ENCODE measurements around the gene DIDO1.
A peak's percentile ranks its signal among the peaks of the same experiment; 100 is the strongest.
"Not testable (repeated sequence)": the region's sequence is repeated elsewhere in the genome, so short reads cannot be mapped to it uniquely, and the experiment has no call there.

DIDO1 gene

DNA sequence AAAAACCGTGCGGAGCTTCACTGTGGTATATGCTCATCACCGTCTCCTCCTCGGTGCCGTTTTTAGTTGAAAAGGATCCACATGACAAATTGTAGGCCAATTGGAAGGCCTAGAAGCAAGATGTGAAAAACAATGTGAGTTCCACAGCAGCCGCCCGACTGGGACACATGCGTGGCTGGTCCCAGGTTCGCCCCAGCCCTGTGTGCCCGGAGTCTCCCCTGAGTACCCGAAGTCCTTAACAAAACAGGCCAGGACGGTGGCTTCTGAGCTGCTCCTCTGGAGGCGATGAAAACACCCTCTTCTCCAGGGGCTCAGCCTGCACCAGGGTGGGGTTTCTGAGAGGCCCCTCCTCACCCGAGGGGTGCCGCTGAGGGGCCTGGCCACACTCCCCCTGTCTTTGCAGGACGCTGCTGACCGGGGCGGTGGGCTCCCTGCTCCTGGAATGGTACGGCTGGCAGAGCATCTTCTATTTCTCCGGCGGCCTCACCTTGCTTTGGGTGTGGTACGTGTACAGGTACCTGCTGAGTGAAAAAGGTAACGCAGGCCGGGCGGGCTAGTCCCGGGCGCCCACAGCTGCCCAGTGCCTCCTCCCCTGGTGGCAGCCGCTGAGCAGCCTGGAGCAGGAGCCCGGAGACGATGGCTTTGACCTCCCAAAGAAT lies 36.0 kb upstream of the DIDO1 start:
- DNase-seq: no peak

DNA sequence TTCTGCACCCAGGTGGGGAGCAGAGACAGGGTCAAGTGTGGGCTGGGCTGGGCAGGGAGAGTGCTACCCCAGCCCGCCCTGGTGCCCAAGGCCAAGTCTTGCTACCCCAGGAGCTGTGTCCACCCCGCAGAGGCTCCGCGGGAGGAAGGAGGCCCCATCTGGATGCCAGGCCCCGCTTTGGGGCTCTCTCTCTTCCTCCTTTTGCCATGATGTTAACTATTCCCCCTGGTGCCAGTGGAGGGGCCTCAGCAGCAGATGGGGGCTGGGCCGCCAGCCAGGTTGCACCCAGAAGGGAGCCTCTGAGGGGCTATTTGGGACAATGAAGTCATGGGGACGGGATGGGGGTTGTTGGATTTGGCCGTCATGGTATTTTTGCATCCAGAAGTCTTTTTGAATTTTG lies 35.5 kb upstream of the DIDO1 start:
- DNase-seq: no peak

DNA sequence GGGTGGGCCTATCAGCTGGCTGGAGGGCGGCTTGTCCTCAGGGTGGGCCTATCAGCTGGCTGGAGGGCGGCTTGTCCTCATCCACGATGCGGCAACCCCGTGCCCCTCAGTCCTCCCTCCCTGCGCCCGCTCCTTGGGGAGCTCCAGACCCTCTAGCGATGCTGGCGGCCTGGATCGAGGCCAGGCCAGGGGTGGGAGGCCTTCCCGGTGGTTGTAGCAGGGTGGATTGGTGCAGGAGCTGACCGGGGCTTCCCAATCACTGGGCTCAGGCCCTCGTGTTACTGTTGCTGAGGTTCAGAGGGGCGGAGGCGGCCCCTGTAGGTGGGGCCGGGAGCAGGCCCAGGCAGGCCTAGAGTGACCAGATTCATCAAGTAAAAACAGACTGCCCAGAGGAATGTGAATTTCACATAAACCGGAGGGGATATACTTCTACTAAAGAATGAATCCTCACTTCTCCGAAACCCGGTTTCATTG lies 35.0 kb upstream of the DIDO1 start:
- DNase-seq: no peak

DNA sequence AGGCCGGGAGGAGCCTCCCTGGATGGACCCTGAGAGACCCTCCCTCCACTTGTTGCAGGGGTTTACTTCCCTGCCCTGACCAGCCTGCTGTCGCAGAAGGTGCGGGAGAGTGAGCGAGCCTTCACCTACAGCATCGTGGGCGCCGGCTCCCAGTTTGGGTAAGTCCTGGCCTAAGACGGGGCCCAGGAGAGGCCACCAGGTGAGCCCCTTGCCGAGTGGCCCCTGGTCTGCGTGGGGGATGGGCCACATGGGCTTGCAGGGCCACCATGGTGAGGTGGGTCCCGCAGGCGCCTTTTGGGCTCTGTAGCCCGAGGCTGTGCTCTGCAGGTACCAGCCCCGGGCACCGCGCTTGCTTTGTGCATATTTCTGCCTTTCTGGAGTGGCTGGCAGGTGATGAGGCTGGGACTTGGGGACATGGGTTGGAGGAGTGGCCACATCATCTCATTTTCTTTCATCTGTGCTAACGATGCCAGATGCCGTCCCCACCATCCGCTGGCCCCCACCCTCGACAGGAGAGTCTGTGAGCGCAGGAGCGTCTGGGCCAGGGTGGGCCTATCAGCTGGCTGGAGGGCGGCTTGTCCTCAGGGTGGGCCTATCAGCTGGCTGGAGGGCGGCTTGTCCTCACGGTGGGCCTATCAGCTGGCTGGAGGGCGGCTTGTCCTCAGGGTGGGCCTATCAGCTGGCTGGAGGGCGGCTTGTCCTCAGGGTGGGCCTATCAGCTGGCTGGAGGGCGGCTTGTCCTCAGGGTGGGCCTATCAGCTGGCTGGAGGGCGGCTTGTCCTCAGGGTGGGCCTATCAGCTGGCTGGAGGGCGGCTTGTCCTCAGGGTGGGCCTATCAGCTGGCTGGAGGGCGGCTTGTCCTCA lies 34.4 kb upstream of the DIDO1 start:
- DNase-seq: not testable (repeated sequence)

DNA sequence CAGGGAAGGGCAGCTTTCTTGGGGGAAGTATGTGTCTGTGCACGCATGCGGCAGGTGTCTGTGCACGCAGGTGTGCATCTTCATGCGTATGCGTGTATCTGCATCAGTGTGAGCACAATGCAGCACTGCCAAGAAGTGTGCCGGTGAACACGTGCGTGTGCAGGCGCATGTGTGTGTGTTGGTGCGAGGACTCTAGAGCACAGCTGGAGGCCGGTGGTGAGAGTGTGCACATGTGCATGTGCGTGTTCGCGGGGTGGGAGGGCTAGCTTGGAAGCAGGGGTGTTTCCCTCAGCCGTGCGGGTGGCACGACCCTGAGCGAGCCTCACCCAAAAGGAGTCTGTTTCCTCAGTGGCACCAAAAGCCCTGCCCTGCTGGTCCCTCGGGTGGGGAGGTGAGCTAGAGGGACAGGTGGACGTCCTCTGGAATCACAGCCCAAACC lies 33.7 kb upstream of the DIDO1 start:
- no peak for DNase-seq

DNA sequence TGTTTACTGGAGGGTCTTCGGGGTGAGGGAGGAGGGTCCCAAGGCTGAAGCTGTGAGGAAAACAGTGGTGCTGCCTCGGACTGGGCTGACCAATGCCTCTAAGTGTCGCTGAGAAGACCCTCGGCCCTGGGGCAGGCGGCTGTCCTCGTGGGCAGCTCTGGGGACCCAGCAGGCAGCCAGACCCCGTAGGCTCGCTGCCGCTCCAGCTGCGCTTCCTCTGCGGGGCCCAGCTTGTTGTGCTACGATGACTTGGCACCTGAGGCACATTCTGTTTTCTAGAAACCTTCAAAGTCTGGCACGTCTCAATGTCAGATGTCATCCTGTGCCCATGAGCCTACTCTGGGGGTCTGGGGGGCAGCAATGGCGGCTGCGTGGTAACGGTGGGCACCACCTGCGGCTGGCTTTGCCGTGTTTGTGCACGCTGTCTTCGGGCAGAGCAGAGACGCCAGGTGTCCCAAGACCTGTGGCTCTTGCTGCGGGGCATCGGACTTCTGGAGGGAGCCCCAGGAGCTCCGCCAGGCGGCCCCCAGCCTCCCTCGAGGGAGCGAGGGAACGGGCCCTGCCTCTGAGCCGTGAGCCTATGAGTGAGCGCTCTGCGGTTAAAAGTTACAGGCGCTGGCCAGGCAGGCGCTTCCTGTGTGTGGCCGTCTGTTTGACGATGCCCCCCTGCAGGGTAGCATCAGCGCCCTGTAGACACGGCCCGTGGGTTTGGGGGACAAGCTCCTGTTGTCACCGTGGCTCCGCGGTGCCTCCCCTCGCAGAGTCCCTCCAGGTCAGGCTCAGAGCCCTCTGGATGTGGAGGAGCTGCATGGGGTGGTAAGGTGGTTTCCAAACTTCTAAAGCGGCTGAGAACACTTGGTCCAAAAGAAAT lies 33.0 kb upstream of the DIDO1 start:
- DNase-seq: no peak

DNA sequence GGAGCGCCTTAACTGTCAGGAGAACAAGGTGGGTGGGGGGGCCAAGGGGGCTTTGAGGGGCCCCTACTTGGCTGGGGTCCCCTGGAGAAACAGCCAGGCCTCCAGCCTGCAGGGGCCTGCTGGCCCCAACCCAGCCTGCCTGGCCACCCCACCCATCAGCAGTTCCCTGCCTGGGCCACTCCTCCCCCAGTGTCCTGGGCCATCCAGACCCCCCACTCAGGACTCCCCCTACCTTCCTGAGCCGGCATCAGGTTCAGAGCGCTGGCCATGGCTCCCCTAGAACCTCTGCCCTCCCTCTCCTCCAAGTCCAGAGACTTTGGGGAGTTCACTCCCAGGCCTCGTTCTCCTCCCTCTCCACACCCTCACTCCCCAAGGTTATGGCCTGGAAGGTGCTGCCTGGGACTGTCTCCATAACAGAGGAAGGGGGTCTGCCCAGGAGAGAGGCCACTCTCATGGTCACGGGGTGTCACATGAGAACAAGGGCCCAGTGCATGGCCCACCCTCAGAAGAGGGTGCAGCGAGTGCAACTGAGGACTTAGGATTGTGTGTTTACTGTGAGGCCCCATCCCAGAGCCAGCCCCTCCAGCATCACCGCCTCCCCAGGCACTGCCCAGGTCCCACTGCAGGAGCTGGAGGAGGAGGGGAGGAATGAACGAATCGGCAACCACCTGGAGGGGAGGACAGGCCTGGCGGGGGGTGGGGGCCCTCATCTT lies 32.2 kb upstream of the DIDO1 start:
- DNase-seq: no peak

DNA sequence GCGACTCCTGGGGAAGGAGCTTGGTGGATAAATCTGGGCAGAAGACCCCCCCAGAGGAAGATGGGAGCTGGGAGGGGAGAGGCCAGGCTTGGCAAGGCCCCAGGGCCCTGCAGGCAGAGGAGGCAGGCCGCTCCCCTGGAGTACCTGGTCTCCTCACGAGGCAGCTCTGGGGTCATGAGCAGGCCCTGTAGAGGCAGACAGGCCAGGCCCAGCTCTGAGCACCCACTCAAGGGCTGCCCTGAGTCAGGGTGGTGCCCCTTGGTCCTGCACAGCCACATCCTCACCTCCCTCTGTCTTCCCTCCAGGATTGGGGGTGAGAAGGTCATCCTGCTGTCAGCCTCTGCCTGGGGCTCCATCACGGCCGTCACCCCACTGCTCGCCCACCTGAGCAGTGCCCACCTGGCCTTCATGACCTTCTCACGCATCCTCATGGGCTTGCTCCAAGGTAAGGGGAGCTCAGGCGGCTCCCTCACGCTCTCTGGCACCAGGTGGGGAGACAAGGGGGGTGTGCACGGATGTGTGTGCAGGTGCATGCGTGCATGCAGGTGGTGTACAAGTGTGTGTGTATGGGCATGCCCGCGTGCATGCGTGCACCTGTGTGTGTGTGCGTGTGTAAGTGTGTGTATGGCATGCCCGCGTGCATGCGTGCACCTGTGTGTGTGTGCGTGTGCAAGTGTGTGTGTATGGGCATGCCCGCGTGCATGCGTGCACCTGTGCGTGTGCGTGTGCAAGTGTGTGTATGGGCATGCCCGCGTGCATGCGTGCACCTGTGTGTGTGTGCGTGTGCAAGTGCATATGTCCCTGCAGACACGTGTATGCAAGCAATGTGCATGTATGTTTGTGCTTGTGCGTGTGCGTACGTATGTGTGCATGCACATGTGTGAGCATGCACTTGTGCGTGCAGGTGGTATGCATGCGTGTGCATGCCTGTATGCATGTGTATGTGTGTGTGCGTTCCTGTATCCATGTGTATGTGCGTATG lies 31.1 kb upstream of the DIDO1 start:
- DNase-seq: no peak

DNA sequence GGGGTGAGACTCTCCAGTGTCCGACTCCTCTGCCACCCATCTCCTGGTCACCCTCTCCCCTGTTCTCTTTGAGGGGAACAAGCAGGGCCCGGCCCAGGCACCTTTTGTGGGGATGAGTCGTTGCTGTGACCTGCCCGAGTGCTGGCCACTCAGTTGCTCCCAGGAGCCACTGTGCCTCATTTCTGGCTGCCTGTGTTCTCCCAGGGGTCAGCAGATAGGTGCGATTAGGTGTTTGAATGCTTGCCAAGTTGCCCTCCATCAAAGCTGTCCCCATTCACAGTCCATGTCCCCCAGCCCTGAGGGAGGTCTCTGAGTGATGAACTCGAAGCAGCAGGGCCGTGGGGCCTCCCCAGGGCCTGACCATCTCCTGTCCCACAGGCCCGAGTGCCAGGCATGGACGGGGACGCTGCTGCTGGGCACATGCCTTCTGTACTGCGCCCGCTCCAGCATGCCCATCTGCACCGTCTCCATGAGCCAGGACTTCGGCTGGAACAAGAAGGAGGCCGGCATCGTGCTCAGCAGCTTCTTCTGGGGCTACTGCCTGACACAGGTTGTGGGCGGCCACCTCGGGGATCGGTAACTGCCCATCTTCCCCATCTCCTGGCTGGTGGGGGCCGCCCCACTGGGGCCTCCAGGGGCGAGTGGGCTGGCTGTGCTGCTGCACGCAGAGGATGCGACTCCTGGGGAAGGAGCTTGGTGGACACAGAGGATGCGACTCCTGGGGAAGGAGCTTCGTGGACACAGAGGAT lies 30.3 kb upstream of the DIDO1 start:
- no peak for DNase-seq

DNA sequence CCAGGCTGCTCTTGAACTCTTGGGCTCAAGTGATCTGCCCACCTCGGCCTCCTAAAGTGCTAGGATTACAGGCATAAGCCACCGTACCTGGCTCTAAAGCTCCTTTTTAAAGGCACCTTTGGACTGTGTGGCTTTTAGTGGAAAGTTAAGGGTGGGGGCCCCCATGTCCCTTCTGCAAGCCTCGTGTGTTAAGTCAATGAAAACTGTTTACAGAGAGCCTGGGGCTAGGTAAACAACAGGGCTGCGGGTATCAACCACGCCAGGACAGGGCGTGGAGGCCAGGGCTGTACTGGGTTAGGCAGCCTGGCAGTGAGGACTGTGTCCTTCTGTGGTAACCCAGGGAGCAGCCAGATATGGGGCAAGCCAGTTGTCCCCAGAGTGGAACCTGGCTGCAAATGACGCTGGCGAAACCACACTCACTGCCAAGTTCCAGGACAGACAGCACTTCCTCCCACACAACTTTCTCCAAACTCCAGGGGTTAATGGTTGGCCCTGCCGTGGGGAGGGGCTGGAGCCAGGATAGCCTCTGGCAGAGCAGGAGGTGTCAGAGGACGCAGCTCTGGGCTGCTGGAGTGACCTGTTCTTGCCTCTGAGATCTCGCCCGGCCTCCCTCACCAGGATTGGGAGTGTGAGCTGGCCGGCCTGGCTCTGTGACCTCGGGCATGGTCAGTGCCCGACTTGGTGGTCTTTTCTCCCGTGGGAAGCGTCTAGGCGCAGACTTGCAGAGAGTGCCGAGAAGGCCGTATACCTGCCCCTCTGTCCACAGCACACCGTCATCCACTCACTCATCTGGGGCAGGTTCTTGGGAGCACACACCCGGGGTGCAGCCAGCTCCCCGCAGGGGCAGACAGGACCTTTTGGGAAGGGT lies 29.4 kb upstream of the DIDO1 start:
- DNase-seq: no peak

DNA sequence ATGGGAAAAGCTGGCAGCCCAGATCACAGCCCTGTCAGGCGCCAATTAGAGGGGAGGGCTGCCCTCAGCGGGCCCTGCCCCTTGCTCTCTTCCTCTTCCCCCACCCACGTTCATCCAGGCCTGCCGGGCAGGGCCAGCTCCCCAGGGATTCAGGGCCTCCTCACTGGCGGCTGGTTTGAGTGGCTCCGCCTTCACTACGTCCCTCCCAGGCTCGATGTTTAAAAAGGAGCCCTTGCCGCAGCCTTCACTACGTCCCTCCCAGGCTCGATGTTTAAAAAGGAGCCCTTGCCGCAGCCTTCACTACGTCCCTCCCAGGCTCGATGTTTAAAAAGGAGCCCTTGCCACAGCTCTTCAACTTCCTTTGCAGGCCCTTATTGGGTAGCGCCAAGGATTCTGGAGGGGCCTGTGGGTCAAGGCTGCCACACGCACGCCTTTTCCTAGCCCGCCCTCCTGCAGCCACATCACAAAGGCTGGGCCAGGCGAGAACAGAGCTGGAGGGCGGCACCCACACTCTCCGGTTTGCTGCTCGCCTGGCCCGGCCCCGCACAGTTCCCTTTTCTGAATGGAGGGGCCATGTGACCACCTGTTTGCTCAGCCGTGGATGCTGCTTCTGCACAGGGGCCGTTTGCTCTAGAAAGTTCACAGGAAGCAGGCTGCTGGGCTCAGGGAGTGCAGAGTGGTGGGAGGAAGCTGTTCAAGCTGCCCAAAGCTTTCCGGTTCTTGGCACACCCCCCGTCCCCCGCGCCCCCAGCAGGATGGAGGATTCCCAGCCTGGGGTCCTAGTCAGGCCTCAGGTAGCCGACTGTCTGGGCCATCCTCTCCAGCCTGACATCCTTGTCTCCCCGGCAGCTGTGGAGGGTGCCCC lies 27.8 kb upstream of the DIDO1 start:
- DNase-seq: peak; percentile 59

DNA sequence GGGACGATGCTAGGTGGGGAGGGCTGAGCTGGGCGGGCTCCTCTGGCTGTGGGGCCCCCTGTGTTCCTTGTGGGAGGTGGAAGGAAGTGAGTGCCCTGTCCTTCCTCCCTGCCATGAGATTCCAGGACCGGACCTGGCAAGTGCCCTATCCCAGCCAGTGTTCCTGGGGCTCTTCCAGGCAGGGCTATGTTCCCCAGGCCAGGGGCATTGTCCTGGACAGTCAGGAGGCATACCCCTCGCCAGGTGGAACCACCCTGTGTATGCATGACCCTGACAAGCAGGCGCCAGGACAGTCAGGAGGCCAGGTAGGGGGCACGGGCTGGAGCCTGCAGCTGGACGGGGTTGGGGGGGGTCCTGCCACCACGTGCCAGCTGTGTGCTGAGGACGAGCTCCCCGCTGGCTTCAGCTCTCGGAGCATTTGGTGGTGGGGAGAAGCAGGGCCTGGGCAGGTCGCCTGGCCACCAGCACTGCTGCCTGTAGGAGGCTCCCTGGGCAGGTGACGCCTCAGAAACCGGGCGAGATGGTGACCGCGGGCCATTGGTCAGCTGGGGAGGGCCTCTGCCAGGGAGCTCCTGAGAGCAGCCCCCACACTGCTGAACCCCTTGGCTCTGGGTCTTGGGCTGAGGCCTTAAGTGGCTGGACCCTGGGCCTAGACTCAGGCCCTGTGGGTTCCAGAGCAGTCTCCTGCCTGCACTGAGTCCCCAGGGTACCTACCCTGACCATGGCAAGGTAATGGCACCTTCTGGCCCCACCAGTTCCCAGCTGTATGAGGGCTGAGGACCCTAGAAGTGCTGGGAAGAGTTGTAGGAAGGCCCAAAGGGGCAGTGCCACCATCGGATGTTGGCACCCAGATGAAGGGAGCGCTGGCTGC lies 26.9 kb upstream of the DIDO1 start:
- no peak for DNase-seq

DNA sequence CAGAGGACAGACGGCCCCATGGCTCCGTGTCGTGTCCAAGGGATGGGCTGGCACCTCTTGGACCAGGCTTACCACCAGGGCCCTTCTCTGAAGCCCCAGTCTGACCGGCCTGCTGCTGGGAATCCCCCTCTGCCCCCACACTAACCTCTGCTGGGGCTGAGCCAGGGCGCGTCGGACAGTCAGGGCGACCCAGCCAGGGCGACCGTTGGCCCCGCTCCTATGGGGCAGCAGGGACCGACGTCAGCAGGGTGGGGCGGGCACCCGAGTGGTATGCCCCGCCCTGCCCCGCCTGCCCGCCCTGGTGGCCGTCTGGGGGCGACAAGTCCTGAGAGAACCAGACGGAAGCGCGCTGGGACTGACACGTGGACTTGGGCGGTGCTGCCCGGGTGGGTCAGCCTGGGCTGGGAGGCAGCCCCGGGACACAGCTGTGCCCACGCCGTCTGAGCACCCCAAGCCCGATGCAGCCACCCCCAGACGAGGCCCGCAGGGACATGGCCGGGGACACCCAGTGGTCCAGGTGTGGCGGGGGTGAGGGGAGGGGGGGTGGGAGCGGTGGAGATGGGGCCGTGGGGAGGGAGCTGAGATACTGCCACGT lies 26.2 kb upstream of the DIDO1 start, which contains the start of gene SLC17A9:
Gene SLC17A9 (plus strand): TSS at position 337 of the 595 bp plus-strand sequence. CDS start 122 bp downstream, at position 459.
- no peak for DNase-seq

DNA sequence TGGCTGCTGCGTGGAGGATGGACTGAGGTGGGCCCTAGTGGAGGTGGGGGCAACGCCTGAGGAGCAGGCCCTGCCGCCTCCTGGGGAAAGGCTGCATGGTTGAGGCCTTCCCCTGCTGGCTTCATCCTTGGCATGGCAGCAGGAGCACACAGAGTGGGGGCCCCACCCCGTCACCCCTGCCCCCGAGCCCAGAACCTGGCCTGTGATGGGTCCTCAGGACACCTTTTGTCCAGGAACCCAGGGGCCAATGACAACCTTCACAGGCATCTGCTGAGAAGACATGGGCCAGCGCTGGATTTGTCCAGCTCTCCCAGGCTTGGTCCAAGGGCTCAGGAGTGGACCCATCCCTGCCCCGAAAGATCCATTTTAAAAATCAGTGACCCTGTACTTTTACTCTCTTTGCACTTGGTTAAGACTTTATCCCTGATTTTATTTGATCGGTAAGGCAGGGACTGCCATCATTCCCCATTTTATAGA lies 25.6 kb upstream of the DIDO1 start:
- no peak for DNase-seq

DNA sequence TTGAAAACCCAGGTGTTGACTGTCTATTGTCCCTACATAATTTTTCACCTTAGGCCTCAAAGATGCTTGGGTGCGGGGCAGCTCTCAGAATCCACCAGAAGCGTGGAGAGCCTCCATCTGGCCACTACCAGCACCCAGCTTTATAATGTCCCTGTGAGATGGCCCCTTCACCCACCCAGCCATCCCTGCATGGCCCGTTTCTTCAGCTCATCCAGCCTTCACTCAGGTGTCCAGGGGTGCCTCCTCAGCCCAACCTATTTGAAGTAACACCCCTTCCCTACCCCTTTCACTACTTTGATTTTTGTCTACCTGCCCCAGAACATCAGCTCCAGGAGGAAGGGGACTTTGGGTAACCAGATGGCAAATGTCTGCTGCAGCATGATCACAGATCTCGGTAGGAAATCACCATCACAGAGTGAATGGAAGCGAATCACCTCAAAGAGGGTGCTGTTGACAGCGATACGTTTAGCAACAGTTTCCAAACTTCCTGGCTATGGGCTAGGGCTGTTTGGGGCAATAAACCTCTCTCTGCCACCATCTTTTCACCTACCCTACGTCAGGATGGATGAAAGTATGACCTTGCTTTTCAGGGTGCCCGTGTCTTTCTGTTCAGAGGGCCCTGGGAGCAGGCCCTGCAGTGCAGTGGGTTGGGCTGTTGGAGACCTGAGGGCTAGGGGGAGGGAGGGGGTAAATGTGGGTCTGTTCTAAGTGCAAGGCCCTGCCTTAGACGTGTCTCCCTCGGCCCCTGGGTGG lies 25.0 kb upstream of the DIDO1 start:
- DNase-seq: no peak

DNA sequence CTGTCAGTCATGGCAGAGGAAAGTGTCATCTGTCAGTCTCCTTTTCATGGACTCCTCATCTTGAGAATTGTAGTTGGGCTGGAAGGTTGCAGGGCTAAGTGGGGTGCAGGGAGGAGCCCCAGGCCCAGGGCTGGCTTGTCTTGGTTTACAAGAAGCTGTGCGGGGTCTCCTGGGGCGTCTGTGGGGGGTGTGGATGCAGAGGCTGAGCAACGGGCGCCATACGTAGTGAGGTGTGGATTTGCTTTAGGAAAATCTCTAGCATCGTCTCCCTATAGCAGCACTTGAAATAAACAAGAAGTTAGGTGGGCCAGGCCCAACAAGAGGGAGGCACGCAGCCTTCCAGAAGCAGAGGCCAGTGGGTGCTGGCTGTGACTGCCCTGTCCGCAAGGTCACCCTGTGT lies 24.4 kb upstream of the DIDO1 start:
- DNase-seq: no peak

Measured in activated CD4-positive, alpha-beta T cell treated with anti-CD3 and anti-CD28 coated beads, Interleukin-2, amount 50 U/mL, for 1 hour (primary cell).